Rectal smooth muscle tissue (tissue), 1 donor: Measurements from ENCODE around the gene PTBP1.

Experiments
- H3K27ac ChIP-seq: one replicate; pipeline ENCODE4 v1.7.0; 2013; ENCODE audit warnings: low read depth, low read length, inconsistent platforms
- H3K27me3 ChIP-seq: one replicate; pipeline ENCODE4 v1.7.0; 2013; ENCODE audit warnings: low read length; ENCODE audit not compliant: control insufficient read depth, insufficient read depth
- H3K36me3 ChIP-seq: one replicate; pipeline ENCODE4 v1.7.0; 2013; ENCODE audit warnings: low read length; ENCODE audit not compliant: control insufficient read depth, insufficient read depth
- H3K4me1 ChIP-seq: one replicate; pipeline ENCODE4 v1.7.0; 2013; ENCODE audit warnings: low read length; ENCODE audit not compliant: control insufficient read depth, insufficient read depth
- H3K4me3 ChIP-seq: one replicate; pipeline ENCODE4 v1.7.0; 2013; ENCODE audit warnings: low read length
- H3K9ac ChIP-seq: one replicate; pipeline ENCODE4 v1.7.0; 2013; ENCODE audit warnings: low read length

PTBP1 gene

GRCh38 chr19:757811-758668 is 39.2 kb upstream of the PTBP1 start:
- Histone ChIP-seq H3K4me1 (no peaks in the 10 kb centered on the region), H3K36me3 (peaks cover 5% of the 10 kb centered on the region), H3K4me3 (no peak overlapping the region), H3K9ac (no peak overlapping the region), H3K27ac (no peak overlapping the region), H3K27me3 (no peaks in the 10 kb centered on the region)

GRCh38 chr19:763181-763580 is 34.1 kb upstream of the PTBP1 start:
- Histone ChIP-seq H3K27me3 (no peaks in the 10 kb centered on the region), H3K36me3 (peaks cover 6% of the 10 kb centered on the region)

GRCh38 chr19:763869-764268 is 33.4 kb upstream of the PTBP1 start:
- Histone ChIP-seq H3K36me3 (peaks cover 6% of the 10 kb centered on the region), H3K27ac (no peak overlapping the region), H3K4me3 (no peak overlapping the region), H3K27me3 (no peaks in the 10 kb centered on the region), H3K4me1 (no peaks in the 10 kb centered on the region), H3K9ac (no peak overlapping the region)

More at GRCh38 chr19:763181-763580, 34.1 kb upstream of the PTBP1 start:
- Histone ChIP-seq H3K9ac (no peak overlapping the region), H3K27ac (no peak overlapping the region), H3K4me1 (no peaks in the 10 kb centered on the region), H3K4me3 (no peak overlapping the region)

GRCh38 chr19:764301-764700 is 33.0 kb upstream of the PTBP1 start:
- Histone ChIP-seq H3K9ac (no peak overlapping the region), H3K27me3 (no peaks in the 10 kb centered on the region), H3K27ac (no peak overlapping the region), H3K4me1 (no peaks in the 10 kb centered on the region), H3K4me3 (no peak overlapping the region), H3K36me3 (peaks cover 6% of the 10 kb centered on the region)

GRCh38 chr19:765179-765738 is 32.0 kb upstream of the PTBP1 start:
- Histone ChIP-seq H3K27me3 (no peaks in the 10 kb centered on the region), H3K4me1 (no peaks in the 10 kb centered on the region), H3K4me3 (no peak overlapping the region), H3K36me3 (peaks cover 2% of the 10 kb centered on the region), H3K9ac (no peak overlapping the region), H3K27ac (no peak overlapping the region)

- no peaks in the 10 kb centered on the region for H3K36me3 ChIP-seq
- H3K27ac ChIP-seq, result no peak overlapping the region
- no peaks in the 10 kb centered on the region for H3K27me3 ChIP-seq
- no peak overlapping the region for H3K9ac ChIP-seq
- no peak overlapping the region for H3K4me3 ChIP-seq
- no peaks in the 10 kb centered on the region for H3K4me1 ChIP-seq
Measured at GRCh38 chr19:768424-768823, 28.8 kb upstream of the PTBP1 start.

GRCh38 chr19:769616-770015 is 27.6 kb upstream of the PTBP1 start:
- H3K4me1 ChIP-seq, result no peaks in the 10 kb centered on the region
- H3K27ac ChIP-seq, result no peak overlapping the region
- H3K9ac ChIP-seq, result no peak overlapping the region
- no peak overlapping the region for H3K4me3 ChIP-seq
- H3K36me3 ChIP-seq, result no peaks in the 10 kb centered on the region
- H3K27me3 ChIP-seq, result no peaks in the 10 kb centered on the region

GRCh38 chr19:771332-771785 is 25.9 kb upstream of the PTBP1 start:
- Histone ChIP-seq H3K9ac (no peak overlapping the region), H3K36me3 (no peaks in the 10 kb centered on the region), H3K27me3 (no peaks in the 10 kb centered on the region), H3K4me3 (no peak overlapping the region), H3K27ac (no peak overlapping the region), H3K4me1 (no peaks in the 10 kb centered on the region)

- Histone ChIP-seq H3K4me1 (no peaks in the 10 kb centered on the region), H3K27ac (no peak overlapping the region), H3K27me3 (no peaks in the 10 kb centered on the region), H3K4me3 (no peak overlapping the region), H3K36me3 (no peaks in the 10 kb centered on the region), H3K9ac (no peak overlapping the region)
Measured at GRCh38 chr19:772063-772462, 25.2 kb upstream of the PTBP1 start.

- H3K4me3 ChIP-seq, result no peak overlapping the region
- no peak overlapping the region for H3K27ac ChIP-seq
- no peaks in the 10 kb centered on the region for H3K4me1 ChIP-seq
- H3K36me3 ChIP-seq, result no peaks in the 10 kb centered on the region
- H3K27me3 ChIP-seq, result no peaks in the 10 kb centered on the region
- no peak overlapping the region for H3K9ac ChIP-seq
Measured at GRCh38 chr19:772730-773436, 24.4 kb upstream of the PTBP1 start.

GRCh38 chr19:776549-776948 is 20.7 kb upstream of the PTBP1 start:
- Histone ChIP-seq H3K27me3 (no peaks in the 10 kb centered on the region), H3K27ac (no peak overlapping the region), H3K36me3 (no peaks in the 10 kb centered on the region), H3K4me1 (no peaks in the 10 kb centered on the region), H3K9ac (no peak overlapping the region), H3K4me3 (no peak overlapping the region)

- no peak overlapping the region for H3K4me3 ChIP-seq
- H3K9ac ChIP-seq, result no peak overlapping the region
- no peaks in the 10 kb centered on the region for H3K27me3 ChIP-seq
- no peak overlapping the region for H3K27ac ChIP-seq
- no peaks in the 10 kb centered on the region for H3K36me3 ChIP-seq
- no peaks in the 10 kb centered on the region for H3K4me1 ChIP-seq
Measured at GRCh38 chr19:778910-779653, 18.2 kb upstream of the PTBP1 start.
